ENCODE results near the gene POLE.

DNA sequence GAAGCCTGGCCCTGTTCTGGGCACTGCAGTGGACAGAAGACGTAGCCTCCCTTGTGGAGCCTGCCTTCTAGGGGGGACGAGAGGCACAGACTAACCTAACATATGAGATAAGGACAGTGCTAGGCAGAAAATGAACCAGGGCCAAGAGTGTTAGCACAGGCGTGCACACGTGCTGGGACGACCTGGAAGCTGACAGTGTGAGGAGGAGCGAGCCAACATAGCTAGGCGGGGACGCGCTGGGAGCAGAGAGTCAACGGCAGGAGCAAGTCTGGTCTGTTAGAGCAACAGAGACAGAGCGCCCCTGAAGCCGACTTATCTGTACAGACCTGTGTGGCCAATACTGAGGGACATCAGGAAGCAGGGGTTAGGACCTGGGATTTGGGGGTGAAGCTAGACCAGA, 8.3 kb upstream of the POLE start:
- no peak for TF ChIP-seq POLR2A (IDR thresholded peaks at IDR 0.05)
- TF ChIP-seq, protein P1, sequence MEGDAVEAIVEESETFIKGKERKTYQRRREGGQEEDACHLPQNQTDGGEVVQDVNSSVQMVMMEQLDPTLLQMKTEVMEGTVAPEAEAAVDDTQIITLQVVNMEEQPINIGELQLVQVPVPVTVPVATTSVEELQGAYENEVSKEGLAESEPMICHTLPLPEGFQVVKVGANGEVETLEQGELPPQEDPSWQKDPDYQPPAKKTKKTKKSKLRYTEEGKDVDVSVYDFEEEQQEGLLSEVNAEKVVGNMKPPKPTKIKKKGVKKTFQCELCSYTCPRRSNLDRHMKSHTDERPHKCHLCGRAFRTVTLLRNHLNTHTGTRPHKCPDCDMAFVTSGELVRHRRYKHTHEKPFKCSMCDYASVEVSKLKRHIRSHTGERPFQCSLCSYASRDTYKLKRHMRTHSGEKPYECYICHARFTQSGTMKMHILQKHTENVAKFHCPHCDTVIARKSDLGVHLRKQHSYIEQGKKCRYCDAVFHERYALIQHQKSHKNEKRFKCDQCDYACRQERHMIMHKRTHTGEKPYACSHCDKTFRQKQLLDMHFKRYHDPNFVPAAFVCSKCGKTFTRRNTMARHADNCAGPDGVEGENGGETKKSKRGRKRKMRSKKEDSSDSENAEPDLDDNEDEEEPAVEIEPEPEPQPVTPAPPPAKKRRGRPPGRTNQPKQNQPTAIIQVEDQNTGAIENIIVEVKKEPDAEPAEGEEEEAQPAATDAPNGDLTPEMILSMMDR (IDR thresholded peaks at IDR 0.05), result no peak
- TF ChIP-seq EP300 (IDR thresholded peaks at IDR 0.05), result no peak

Data from gastroesophageal sphincter (tissue), 3 donors.